ENCODE measurements around the gene PCLO.

Gene PCLO

DNA sequence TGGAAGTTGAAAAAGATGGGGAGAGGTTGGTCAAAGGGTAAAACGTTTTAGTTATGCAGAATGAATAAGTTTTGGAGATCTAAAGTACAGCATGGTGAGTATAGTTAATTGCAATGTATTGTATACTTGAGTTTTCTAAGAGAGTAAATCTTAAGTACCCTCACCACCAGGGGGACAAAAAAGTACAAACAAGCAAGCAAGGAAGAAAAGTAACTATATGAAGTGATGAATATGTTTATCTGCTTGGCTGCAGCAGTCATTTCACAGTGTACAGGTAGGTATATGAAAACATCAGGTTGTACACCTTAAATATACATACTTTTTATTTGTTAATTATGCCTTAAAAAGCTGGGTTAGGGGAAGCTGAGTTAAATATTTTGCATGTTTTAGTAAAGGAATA lies 157.3 kb downstream of the PCLO start:
- H3K36me3 Mint-ChIP-seq (ENCODE audit: low read depth): no peaks in the 10 kb centered on the region
- no peaks in the 10 kb centered on the region for H3K27me3 Mint-ChIP-seq (ENCODE audit: low read depth)
- no peak overlapping the region for H3K27ac Mint-ChIP-seq
- no peaks in the 10 kb centered on the region for H3K4me1 Mint-ChIP-seq (ENCODE audit: low read depth)
- no peaks in the 10 kb centered on the region for H3K9me3 Mint-ChIP-seq
- no peak for DNase-seq (ENCODE audit: low spot score)
- H3K4me3 Mint-ChIP-seq: no peak overlapping the region

DNA sequence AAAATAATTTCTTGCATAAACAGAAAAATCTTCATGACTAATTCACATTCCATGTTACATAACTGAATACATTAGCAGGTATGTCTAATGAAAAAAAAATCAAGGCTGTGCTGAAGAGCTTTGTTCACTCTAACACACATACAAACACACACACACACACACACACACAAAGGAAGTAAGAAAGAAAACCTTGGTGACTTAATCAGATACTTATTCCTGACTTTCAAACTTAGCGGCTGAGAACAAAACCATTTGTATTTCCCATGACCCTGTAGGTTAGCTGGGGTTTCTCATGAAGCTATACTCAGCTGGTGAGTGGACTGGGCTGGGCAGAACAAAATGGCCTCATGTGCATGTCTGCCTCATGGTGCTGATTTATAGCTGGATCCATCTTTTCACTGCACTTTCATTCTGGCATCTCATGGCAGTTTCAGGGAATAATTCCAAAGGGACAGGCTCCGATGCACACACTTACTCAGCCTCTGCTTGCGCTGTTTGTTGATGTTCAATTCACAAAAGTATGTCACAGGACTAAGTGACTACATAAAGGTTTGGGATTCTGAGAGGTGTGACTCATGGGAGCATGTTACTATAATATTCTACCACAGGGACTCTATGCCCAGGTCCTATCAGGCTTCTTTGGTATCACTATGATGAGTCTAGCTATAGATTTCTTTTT lies 161.2 kb downstream of the PCLO start:
- Mint-ChIP-seq H3K36me3 (ENCODE audit: low read depth) (no peaks in the 10 kb centered on the region), H3K4me3 (no peak overlapping the region), H3K4me1 (ENCODE audit: low read depth) (no peaks in the 10 kb centered on the region), H3K9me3 (no peaks in the 10 kb centered on the region), H3K27ac (no peak overlapping the region), H3K27me3 (ENCODE audit: low read depth) (no peaks in the 10 kb centered on the region)
- no peak for DNase-seq (ENCODE audit: low spot score)

DNA sequence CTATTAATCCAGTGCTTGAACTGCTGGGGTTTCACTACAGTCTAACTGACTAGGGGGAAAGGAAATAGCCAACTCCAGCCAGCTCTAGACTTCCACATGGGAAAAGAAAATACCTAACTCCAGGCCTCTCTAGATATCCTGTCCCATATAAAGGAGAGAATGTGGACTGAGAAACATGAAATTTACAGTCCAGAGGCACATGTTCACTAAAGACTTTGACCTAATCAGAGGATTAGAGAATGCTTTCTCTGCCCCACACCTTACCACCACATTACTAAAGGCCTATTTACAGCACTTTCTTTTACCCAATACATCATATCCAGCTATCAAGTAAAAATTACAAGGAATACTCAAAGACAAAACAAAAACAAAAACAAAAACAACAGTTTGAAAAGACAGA lies 164.2 kb downstream of the PCLO start:
- Mint-ChIP-seq H3K4me1 (ENCODE audit: low read depth) (no peaks in the 10 kb centered on the region), H3K4me3 (no peak overlapping the region), H3K27ac (no peak overlapping the region), H3K9me3 (peaks cover 4% of the 10 kb centered on the region), H3K27me3 (ENCODE audit: low read depth) (no peaks in the 10 kb centered on the region), H3K36me3 (ENCODE audit: low read depth) (no peaks in the 10 kb centered on the region)
- DNase-seq (ENCODE audit: low spot score): no peak

DNA sequence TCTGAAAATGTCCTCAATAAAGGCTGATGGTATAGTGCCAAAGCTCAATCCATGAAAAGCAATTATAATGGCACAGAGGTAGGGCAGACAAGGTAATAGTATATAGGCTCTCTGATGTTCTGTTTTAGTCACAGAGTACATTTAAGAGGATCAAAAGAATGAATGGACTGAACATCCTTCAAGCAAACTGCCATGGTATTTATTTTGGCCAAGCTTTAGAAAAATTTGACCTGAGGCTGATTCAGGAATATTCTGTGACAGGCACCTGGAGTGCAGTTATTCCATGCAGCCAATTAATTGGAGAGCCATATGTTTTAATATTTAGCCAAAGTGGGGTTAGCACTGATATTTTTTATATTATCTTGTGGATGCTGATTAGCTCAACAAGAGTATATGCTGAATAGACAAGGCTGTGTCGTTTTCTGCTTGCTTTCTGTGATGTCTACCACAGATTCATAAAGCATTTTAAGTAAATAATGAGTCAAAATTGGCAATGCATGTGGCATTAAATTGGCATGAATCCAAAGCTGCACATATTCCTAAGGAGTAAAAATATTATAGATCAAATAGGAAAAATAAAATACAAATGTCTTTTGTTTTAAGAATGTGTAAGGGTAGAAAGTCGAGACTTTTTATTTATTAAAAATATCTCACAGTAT lies 177.4 kb downstream of the PCLO start:
- H3K36me3 Mint-ChIP-seq (ENCODE audit: low read depth): no peaks in the 10 kb centered on the region
- no peaks in the 10 kb centered on the region for H3K4me1 Mint-ChIP-seq (ENCODE audit: low read depth)
- DNase-seq (ENCODE audit: low spot score): no peak
- H3K27ac Mint-ChIP-seq: no peak overlapping the region
- no peak overlapping the region for H3K4me3 Mint-ChIP-seq
- no peaks in the 10 kb centered on the region for H3K27me3 Mint-ChIP-seq (ENCODE audit: low read depth)
- peaks cover 4% of the 10 kb centered on the region for H3K9me3 Mint-ChIP-seq

DNA sequence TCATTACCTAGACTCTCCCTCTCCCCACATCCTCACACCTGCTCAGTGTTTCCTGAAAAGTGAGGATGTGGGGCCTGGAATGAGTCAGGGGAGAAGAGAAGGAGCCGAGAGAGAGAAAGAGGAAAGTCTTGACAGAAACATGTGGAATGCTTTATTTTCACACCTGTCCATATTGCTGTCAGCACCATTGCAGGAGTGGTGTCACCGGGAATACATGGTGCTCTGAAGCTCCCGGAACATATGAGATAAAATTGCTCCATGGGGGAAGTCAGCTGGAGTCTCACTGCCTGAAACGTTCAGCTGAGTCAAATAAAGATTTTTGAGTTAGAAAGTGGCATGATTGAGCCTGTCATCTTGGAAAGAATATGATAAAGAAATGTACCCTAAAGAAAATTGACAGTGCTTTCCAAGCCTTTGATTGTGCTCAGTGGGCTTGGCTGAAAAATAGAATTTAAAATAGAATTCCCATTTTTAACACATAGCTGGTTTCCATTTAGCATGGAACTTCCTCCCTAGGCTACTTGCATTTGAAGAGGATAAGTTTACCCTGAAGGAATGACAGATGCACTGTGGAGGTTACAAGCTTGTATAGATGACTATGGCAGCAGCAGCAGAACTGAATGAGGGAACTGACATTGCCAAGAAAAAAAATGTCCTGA lies 182.4 kb downstream of the PCLO start:
- Mint-ChIP-seq H3K27me3 (ENCODE audit: low read depth) (no peaks in the 10 kb centered on the region), H3K27ac (no peak overlapping the region), H3K4me1 (ENCODE audit: low read depth) (no peaks in the 10 kb centered on the region), H3K36me3 (ENCODE audit: low read depth) (no peaks in the 10 kb centered on the region), H3K9me3 (no peaks in the 10 kb centered on the region), H3K4me3 (no peak overlapping the region)
- no peak for DNase-seq (ENCODE audit: low spot score)

DNA sequence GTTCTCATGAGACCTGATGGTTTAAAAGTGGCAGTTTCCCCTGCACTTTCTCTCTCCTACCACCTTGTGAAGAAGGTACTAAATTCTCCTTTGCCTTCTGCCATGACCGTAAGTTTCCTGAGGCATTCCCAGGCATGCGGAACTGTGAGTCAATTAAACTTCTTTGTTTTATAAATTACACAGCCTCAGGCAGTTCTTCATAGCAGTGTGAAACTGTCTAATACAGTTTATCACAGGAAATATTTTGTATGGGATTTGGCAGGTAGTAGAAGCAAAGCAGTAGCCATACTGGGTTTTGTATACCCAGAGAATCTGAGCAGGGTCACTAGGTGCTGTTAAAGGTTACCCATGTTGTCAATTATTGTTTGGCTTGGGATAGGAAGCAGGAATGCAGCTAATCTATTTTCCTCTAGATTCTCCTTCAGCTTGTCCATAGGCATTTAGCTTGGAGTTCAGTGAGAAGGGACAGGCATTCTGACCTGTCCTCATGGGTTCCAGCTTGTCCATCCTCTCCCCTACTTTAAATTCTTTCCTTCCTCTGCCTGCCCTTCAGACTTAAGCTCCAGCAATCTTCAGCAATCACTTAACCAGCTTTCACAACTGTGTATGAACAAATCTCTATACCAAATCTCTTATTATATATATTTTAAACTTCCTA lies 186.7 kb downstream of the PCLO start:
- no peak for DNase-seq (ENCODE audit: low spot score)
- H3K9me3 Mint-ChIP-seq: no peaks in the 10 kb centered on the region
- no peaks in the 10 kb centered on the region for H3K4me1 Mint-ChIP-seq (ENCODE audit: low read depth)
- no peak overlapping the region for H3K4me3 Mint-ChIP-seq
- no peaks in the 10 kb centered on the region for H3K27me3 Mint-ChIP-seq (ENCODE audit: low read depth)
- no peaks in the 10 kb centered on the region for H3K36me3 Mint-ChIP-seq (ENCODE audit: low read depth)
- H3K27ac Mint-ChIP-seq: no peak overlapping the region

DNA sequence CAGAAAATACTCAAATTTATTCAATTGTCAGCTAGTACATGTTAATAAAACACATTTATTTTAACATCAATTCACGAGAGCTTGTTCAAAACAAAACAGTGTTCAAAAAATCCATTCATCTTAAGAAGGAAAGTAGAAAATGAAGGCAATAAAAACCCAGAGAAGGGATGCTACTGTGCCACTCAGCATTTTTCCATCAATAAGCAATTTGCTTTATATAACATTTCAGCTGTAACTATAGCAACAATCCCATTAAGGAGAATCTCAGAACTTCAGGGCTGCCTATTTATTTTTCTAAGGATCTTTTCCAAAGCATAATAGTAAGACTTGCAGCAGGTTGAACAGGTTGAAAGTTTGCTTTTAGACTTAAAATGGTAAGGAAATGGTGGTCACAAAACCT lies 190.5 kb downstream of the PCLO start:
- DNase-seq (ENCODE audit: low spot score): no peak
- Mint-ChIP-seq H3K36me3 (ENCODE audit: low read depth) (no peaks in the 10 kb centered on the region), H3K27ac (no peak overlapping the region), H3K4me1 (ENCODE audit: low read depth) (no peaks in the 10 kb centered on the region), H3K9me3 (no peaks in the 10 kb centered on the region), H3K27me3 (ENCODE audit: low read depth) (no peaks in the 10 kb centered on the region), H3K4me3 (no peak overlapping the region)

DNA sequence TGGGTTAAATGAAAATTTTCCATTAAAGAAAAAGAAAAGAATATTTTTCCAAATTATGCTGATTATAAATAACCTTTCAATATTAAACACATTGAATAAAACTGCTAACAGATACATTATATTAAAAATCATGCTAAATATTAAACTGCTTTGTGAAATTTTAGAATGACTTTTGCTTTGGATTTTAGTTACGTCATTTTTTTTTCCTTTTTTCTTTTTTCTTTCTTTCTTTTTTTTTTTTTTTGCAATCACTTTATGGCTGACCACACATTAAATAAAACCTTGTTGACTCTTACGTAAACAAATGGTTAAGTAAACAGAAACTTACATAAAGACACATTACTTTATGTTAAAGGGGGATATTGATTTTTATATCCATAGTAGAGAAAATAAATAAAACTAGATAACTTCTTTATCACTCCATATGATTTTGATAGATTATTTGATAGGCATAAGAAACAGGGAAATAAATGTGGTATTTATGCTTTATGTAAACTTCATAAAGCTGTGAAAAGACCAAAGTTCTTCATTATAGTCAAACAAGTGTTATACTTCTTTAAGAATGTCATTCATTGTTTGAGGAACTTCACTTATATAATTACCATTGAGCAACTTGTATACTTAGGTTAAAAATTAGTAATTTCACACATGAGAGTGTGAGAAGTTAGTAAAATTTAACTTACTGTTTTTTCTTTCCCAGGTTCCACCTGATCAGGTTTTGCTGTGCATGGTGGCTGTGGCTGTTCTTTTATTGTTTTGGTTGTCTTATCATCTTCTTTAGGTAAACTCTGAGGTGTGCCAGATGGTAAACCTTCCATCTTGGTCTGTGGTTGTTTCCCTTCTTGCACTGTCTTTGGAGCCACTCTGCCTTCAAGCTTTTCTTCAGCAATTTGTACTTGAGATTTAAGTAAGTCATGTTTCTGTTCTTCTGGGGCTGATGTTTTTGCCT lies 197.3 kb downstream of the PCLO start:
- Mint-ChIP-seq H3K9me3 (no peaks in the 10 kb centered on the region), H3K4me1 (ENCODE audit: low read depth) (no peaks in the 10 kb centered on the region), H3K27me3 (ENCODE audit: low read depth) (no peaks in the 10 kb centered on the region), H3K4me3 (no peak overlapping the region), H3K27ac (no peak overlapping the region), H3K36me3 (ENCODE audit: low read depth) (no peaks in the 10 kb centered on the region)
- DNase-seq (ENCODE audit: low spot score): no peak

DNA sequence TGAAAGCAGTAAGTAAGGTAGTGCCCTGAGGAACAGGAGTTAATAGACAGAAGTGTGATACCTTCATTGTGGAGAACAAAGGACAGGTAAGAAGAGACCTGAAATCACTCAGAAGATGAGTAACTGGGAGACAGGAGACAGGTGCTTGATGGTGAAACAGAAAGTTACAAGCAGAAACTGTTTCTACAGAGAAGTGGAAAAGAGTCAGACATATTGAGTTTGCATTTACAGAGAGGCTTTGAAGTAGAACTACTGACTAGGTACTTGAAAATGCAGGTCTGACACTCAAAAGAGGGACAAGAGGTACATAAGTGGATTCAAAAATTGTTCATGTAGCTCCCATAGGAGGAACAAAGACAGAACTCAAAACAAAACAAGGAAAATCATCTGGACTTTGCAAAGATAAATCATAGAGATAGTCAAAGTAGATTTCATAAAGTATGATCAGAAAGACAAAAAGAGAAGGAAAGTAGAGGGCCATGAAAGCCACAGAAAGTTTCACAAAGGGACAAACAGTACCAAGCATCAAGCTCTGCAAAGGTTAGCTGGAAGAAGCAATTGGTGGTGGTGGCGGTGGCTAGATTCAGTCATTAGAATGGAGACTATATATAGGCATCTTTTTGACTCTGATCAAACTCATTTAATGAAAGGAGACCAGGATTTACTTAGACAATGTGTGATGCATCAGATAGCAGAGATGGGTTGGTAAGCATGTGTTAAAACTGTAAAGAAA lies 198.4 kb downstream of the PCLO start:
- no peak for DNase-seq (ENCODE audit: low spot score)
- no peaks in the 10 kb centered on the region for H3K4me1 Mint-ChIP-seq (ENCODE audit: low read depth)
- no peak overlapping the region for H3K4me3 Mint-ChIP-seq
- no peaks in the 10 kb centered on the region for H3K9me3 Mint-ChIP-seq
- H3K36me3 Mint-ChIP-seq (ENCODE audit: low read depth): no peaks in the 10 kb centered on the region
- no peak overlapping the region for H3K27ac Mint-ChIP-seq
- no peaks in the 10 kb centered on the region for H3K27me3 Mint-ChIP-seq (ENCODE audit: low read depth)

DNA sequence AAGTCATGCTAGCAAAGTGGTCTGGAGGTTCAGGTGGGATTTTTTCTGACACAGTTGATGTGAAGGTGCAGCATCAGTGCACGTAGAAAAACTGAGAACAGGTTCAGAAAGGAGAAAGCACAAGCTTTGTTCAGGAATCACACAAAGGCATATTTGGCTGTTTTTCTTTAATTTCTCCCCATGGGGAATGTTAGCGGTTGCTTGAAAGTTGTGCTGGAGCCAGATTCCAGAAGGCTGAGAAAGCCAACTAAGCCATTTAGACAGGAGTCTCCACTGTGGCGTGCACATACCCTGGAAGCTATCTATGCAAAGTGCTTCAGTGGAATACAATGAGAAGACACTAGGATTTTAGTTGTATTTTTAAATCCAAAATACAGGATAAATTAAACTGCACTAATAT lies 201.4 kb downstream of the PCLO start:
- H3K27ac Mint-ChIP-seq: no peak overlapping the region
- no peaks in the 10 kb centered on the region for H3K9me3 Mint-ChIP-seq
- no peaks in the 10 kb centered on the region for H3K36me3 Mint-ChIP-seq (ENCODE audit: low read depth)
- no peaks in the 10 kb centered on the region for H3K4me1 Mint-ChIP-seq (ENCODE audit: low read depth)
- no peak for DNase-seq (ENCODE audit: low spot score)
- no peak overlapping the region for H3K4me3 Mint-ChIP-seq
- H3K27me3 Mint-ChIP-seq (ENCODE audit: low read depth): no peaks in the 10 kb centered on the region

DNA sequence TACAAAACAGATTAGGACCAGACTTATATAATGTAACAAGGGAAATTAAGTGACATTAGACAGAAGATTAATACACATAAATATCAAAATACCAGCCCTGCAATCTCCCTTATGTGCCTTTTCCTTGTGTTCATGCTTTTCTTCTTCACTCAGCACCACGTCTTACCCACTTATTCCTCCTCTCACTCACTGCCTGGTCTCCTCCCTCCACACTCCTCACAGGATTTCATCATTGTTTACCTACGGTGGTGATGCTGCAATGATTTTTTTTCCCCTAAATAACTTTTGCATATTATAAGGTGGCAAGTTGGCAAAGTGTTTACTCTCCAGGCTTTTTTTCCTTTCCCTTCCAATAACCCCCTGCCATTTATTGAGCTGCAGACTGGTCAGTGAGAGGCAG lies 203.2 kb downstream of the PCLO start:
- Mint-ChIP-seq H3K4me3 (no peak overlapping the region), H3K27ac (no peak overlapping the region), H3K4me1 (ENCODE audit: low read depth) (no peaks in the 10 kb centered on the region), H3K27me3 (ENCODE audit: low read depth) (no peaks in the 10 kb centered on the region), H3K9me3 (no peaks in the 10 kb centered on the region), H3K36me3 (ENCODE audit: low read depth) (no peaks in the 10 kb centered on the region)
- DNase-seq (ENCODE audit: low spot score): no peak

DNA sequence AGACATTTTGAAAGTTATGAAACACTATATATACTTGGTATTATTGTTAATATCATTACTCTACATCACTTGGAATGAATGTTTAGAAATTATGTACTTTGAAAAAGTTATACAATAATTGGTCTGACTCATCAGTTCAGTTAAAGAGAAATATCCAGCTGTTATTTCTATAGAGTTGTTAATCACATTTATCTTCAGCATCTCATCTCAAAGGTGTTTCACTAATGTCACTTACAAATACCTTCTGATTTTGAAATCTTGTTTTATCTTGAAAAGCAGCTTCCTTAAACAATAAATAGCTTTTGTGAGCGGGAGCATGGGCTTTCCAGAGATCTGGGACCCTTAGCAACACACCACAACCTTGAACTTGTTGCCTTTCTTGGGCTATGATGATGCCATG lies 205.2 kb downstream of the PCLO start:
- no peaks in the 10 kb centered on the region for H3K27me3 Mint-ChIP-seq (ENCODE audit: low read depth)
- no peaks in the 10 kb centered on the region for H3K36me3 Mint-ChIP-seq (ENCODE audit: low read depth)
- no peaks in the 10 kb centered on the region for H3K4me1 Mint-ChIP-seq (ENCODE audit: low read depth)
- H3K27ac Mint-ChIP-seq: no peak overlapping the region
- H3K9me3 Mint-ChIP-seq: no peaks in the 10 kb centered on the region
- H3K4me3 Mint-ChIP-seq: no peak overlapping the region
- DNase-seq (ENCODE audit: low spot score): no peak
